ENCODE data around the gene FBXO30. TPM values are rescaled to one million over a fixed set of nuclear protein-coding genes. Genes with fewer than 3 reads are reported as not detected.

The FBXO30 gene
- total RNA-seq, 1 donor from 2014 or later, result 12.1 TPM

DNA sequence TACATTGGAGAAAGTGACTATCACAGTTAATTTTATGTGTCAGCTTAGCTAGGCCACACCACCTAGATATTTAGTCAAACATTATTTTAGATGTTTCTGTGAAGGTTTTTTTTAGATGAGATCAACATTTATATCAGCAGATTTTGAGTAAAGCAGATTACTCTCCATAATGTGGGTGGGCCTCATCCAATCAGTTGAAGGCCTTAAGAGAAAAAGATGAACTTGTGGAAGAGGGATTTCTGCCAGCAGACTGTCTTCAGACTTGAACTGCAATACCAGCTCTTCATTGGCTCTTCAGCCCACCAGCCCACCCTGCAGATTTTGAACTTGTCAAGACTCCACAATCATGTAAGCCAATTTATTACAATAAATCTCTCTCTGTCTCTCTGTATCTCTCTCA lies 25.1 kb upstream of the FBXO30 start:
- H3K36me3 Mint-ChIP-seq (ENCODE audit: unreplicated experiment), result no peaks in the 10 kb centered on the region
- TF ChIP-seq CTCF (IDR thresholded peaks at IDR 0.05; ENCODE audit: partially characterized antibody, unreplicated experiment), result no peak
- no peak for DNase-seq
- H3K4me1 Mint-ChIP-seq (ENCODE audit: low read depth, unreplicated experiment), result no peaks in the 10 kb centered on the region
- H3K4me3 Mint-ChIP-seq (ENCODE audit: unreplicated experiment), result no peak overlapping the region
- no peak overlapping the region for H3K27ac Mint-ChIP-seq (ENCODE audit: unreplicated experiment)
- H3K9me3 Mint-ChIP-seq (ENCODE audit: unreplicated experiment), result no peaks in the 10 kb centered on the region
- H3K27me3 Mint-ChIP-seq (ENCODE audit: unreplicated experiment), result no peaks in the 10 kb centered on the region

DNA sequence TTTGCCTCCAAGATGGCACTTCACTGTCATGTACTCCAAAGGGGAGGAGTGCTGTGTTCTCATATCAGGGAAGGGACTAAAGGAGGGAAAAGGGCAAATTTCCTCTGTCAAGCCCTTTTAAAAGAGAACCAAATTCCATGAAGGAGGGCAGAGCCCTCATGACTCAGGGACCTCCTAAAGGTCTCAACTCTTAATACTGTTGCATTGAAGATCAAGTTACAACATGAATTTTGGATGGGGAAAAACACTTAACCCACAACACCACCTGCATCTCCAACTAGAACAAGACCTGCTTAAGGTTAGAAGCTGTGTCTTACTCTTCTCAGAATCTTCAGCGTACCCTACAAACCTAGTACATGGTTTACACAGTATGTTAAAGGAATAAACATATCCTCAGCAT lies 23.7 kb upstream of the FBXO30 start:
- no peak overlapping the region for H3K4me3 Mint-ChIP-seq (ENCODE audit: unreplicated experiment)
- H3K36me3 Mint-ChIP-seq (ENCODE audit: unreplicated experiment), result no peaks in the 10 kb centered on the region
- no peak for DNase-seq
- no peak for TF ChIP-seq CTCF (IDR thresholded peaks at IDR 0.05; ENCODE audit: partially characterized antibody, unreplicated experiment)
- no peaks in the 10 kb centered on the region for H3K27me3 Mint-ChIP-seq (ENCODE audit: unreplicated experiment)
- H3K27ac Mint-ChIP-seq (ENCODE audit: unreplicated experiment), result no peak overlapping the region
- H3K4me1 Mint-ChIP-seq (ENCODE audit: low read depth, unreplicated experiment), result no peaks in the 10 kb centered on the region
- H3K9me3 Mint-ChIP-seq (ENCODE audit: unreplicated experiment), result no peaks in the 10 kb centered on the region

- no peaks in the 10 kb centered on the region for H3K36me3 Mint-ChIP-seq (ENCODE audit: unreplicated experiment)
- no peaks in the 10 kb centered on the region for H3K4me1 Mint-ChIP-seq (ENCODE audit: low read depth, unreplicated experiment)
- no peak for DNase-seq
- no peak for TF ChIP-seq CTCF (IDR thresholded peaks at IDR 0.05; ENCODE audit: partially characterized antibody, unreplicated experiment)
- H3K4me3 Mint-ChIP-seq (ENCODE audit: unreplicated experiment), result no peak overlapping the region
- no peak overlapping the region for H3K27ac Mint-ChIP-seq (ENCODE audit: unreplicated experiment)
- H3K9me3 Mint-ChIP-seq (ENCODE audit: unreplicated experiment), result no peaks in the 10 kb centered on the region
- no peaks in the 10 kb centered on the region for H3K27me3 Mint-ChIP-seq (ENCODE audit: unreplicated experiment)
Observed at GRCh38 chr6:145836772-145837171, 22.2 kb upstream of the FBXO30 start.

DNA sequence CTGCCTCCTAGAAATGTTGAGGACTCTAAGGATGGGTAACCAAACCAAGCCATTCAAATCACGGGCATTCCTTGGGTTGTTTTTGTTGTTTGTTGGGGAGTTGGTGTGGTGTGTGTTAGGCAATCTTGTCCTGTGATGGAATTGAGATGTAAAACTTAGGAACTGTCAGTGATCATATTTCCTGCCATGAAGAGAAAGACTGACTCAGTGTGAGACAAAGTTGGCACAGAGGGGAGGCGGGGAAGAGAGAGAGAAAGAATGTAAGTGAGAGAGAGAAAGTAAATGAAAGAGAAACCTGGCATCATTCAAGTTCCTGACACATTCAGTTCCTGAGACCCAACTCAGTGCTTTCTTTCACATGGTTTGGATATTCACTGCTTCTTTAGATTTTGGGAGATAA lies 21.6 kb upstream of the FBXO30 start:
- no peak overlapping the region for H3K4me3 Mint-ChIP-seq (ENCODE audit: unreplicated experiment)
- DNase-seq, result no peak
- H3K36me3 Mint-ChIP-seq (ENCODE audit: unreplicated experiment), result no peaks in the 10 kb centered on the region
- no peak overlapping the region for H3K27ac Mint-ChIP-seq (ENCODE audit: unreplicated experiment)
- no peaks in the 10 kb centered on the region for H3K4me1 Mint-ChIP-seq (ENCODE audit: low read depth, unreplicated experiment)
- no peaks in the 10 kb centered on the region for H3K27me3 Mint-ChIP-seq (ENCODE audit: unreplicated experiment)
- TF ChIP-seq CTCF (IDR thresholded peaks at IDR 0.05; ENCODE audit: partially characterized antibody, unreplicated experiment), result no peak
- no peaks in the 10 kb centered on the region for H3K9me3 Mint-ChIP-seq (ENCODE audit: unreplicated experiment)

DNA sequence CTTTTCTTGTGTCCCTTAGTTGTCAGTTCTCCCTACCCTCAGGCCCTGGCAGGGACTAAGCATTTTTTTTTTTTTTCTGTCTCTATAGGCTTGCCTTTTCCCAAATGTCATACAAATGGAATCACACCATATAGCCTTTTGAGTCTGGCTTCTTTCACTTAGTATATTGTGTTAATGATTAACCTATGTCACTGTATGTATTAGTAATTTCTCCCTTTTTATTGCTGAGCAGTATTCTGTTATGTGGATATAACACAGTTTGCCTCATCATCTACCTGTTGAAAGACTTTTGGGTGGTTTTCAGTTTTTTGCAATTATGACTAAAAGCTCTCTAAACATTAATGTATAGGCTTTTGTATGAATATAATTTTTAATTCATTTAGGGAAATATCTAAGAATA lies 16.0 kb upstream of the FBXO30 start:
- Mint-ChIP-seq H3K36me3 (ENCODE audit: unreplicated experiment) (no peaks in the 10 kb centered on the region), H3K4me3 (ENCODE audit: unreplicated experiment) (no peak overlapping the region), H3K27me3 (ENCODE audit: unreplicated experiment) (no peaks in the 10 kb centered on the region), H3K27ac (ENCODE audit: unreplicated experiment) (no peak overlapping the region), H3K4me1 (ENCODE audit: low read depth, unreplicated experiment) (no peaks in the 10 kb centered on the region), H3K9me3 (ENCODE audit: unreplicated experiment) (no peaks in the 10 kb centered on the region)
- TF ChIP-seq CTCF (IDR thresholded peaks at IDR 0.05; ENCODE audit: partially characterized antibody, unreplicated experiment), result no peak
- no peak for DNase-seq

All from glutamatergic neuron (in vitro differentiated cells).